Omental fat pad (tissue), 4 donors: ENCODE data around the gene HRAS. TPM values are rescaled to one million over a fixed set of nuclear protein-coding genes. Genes with fewer than 3 reads are reported as not detected.
"Not testable (repeated sequence)": the region's sequence is repeated elsewhere in the genome, so short reads cannot be mapped to it uniquely, and the experiment has no call there.

Experiments used
- ATAC-seq: fragments of 150-250 bp; one replicate; pipeline ENCODE4 v1.9.1; 2016; ENCODE audit warnings: mild to moderate bottlenecking, moderate library complexity; ENCODE audit not compliant: low FRiP score
- DNase-seq: peaks from one replicate; pipeline ENCODE4 v3.0.0-alpha.2; 2019; ENCODE audit warnings: low spot score
- total RNA-seq, 4 donors: library from RNA; depleted of rRNA; stranded (reverse); fragments of >200 nt; gene quantifications; one replicate each; pipeline ENCODE4 v1.1.0, GENCODE V29; 2016
- TF ChIP-seq, protein P1 (sequence below), 3 donors: fragments of 450-650 bp; IDR thresholded peaks; one replicate each; pipeline ENCODE4 v1.5.1; 2016 to 2017; ENCODE audit warnings: antibody characterized with exemption in 3 of 3, mild to moderate bottlenecking in 3 of 3, moderate library complexity in 2 of 3

Gene HRAS
- total RNA-seq, 4 donors from 2014 or later, result 30.1 to 44.9 (median 35.0) TPM

DNA sequence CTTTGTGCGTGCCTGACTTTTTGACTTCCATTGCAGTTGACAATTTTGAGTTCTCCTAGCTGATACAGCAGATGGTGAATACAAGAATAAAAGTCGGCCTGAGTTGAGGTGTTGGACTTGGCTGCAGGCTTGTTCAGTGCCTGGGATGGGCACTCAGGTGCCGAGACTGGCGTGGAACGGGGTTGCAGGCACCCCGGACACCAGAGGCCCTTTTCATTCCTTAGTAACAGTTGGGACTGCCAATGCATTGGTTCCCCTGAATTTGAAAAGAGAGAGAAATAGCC is 42.2 kb upstream of the HRAS start:
- ATAC-seq, result no peak
- TF ChIP-seq, protein P1, sequence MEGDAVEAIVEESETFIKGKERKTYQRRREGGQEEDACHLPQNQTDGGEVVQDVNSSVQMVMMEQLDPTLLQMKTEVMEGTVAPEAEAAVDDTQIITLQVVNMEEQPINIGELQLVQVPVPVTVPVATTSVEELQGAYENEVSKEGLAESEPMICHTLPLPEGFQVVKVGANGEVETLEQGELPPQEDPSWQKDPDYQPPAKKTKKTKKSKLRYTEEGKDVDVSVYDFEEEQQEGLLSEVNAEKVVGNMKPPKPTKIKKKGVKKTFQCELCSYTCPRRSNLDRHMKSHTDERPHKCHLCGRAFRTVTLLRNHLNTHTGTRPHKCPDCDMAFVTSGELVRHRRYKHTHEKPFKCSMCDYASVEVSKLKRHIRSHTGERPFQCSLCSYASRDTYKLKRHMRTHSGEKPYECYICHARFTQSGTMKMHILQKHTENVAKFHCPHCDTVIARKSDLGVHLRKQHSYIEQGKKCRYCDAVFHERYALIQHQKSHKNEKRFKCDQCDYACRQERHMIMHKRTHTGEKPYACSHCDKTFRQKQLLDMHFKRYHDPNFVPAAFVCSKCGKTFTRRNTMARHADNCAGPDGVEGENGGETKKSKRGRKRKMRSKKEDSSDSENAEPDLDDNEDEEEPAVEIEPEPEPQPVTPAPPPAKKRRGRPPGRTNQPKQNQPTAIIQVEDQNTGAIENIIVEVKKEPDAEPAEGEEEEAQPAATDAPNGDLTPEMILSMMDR (IDR thresholded peaks at IDR 0.05), result no peak
- DNase-seq, result no peak

DNA sequence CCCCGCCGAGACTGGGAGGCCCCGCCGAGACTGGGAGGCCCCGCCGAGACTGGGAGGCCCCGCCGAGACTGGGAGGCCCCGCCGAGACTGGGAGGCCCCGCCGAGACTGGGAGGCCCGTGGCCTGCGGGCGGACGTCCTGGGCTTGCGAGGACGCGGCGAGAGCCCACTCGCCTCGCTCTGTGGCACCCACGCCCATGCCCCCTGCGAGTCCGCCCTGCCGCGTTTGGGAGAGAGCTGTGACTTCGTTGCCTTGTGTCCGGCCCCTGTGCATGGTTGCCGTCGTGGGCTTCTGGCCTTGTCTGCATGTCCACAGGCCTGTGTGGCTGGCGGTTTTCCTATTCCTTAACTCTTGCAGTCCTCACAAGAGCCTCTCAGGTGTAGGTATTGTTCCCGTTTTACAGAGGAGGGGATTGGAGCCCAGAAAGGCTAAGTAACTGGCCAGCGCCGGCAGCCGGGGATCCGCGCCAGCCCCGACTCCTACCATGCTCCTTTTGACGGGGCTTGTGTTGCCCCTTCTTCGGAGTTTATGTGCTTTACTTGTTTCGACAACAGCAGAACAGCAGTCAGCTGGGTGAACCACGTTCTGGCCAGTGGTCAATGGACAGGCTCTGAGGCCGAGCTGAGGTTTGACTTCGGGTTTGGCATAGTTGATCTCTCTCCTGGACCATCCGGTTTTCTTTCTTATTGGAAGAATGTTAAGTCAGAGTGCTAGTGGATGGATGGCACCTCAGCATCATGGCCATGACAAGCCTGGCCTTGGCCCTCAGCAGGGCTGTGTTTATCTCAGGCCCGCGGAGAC is 41.6 kb upstream of the HRAS start:
- DNase-seq (no peak), ATAC-seq (no peak)
- TF ChIP-seq, protein P1 (IDR thresholded peaks at IDR 0.05), result no peak

- ATAC-seq (peak; percentile 94), DNase-seq (peak; percentile 78)
- TF ChIP-seq, protein P1 (IDR thresholded peaks at IDR 0.05), result no peak
Measured at GRCh38 chr11:575996-576768, 40.8 kb upstream of the HRAS start, which contains the start of gene PHRF1. Gene PHRF1 (plus strand): TSS chr11:576470. CDS start chr11:581513, 5,043 bp downstream.

GRCh38 chr11:575313-575995 is 40.1 kb upstream of the HRAS start:
- TF ChIP-seq, protein P1 (IDR thresholded peaks at IDR 0.05), result no peak
- DNase-seq (no peak), ATAC-seq (peak; percentile 22)

DNA sequence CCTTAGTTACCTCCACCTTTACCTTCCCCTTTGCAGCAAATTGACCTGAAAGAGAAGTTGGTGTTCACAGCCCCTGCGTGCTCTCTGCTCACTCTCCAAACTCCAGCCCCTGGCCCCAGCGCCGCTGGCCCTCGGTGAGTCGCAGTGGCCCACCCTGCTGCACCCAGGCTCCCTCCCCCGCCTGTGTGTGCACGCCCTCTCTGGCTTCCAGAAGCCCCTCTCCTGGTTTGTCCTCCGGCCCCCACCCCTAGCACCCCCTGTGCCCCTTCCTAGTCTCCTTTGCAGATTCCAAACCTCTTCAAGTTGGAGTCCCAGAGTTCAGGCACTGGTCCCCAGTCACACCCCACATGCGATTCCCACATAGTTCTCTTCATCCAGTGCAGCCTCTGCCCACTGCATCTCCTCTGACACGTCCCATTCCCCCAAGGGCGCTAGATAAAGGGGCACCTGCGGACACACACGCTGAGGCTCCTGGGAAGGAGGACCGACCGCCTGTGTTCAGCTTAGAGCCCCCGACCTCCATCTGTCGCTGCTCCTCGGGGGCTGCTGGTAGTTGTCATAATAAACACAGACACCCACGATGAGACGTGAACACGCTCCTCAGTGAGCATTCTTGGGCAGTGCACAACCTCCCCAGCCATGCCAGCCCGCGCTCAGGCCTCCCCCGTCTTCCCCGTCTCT is 39.4 kb upstream of the HRAS start:
- no peak for DNase-seq
- no peak for ATAC-seq
- TF ChIP-seq, protein P1 (IDR thresholded peaks at IDR 0.05), result no peak

- not testable (repeated sequence) for ATAC-seq
Measured at GRCh38 chr11:574031-574570, 38.7 kb upstream of the HRAS start.

More at GRCh38 chr11:574031-574570, 38.7 kb upstream of the HRAS start:
- not testable (repeated sequence) for DNase-seq
